ENCODE measurements around the gene F11R. TPM values are rescaled to one million over a fixed set of nuclear protein-coding genes. Genes with fewer than 3 reads are reported as not detected.
A peak's percentile ranks its signal among the peaks of the same experiment; 100 is the strongest.
"Not testable (repeated sequence)": the region's sequence is repeated elsewhere in the genome, so short reads cannot be mapped to it uniquely, and the experiment has no call there.

F11R gene
- total RNA-seq, 1 donor from 2014 or later: 166 TPM

DNA sequence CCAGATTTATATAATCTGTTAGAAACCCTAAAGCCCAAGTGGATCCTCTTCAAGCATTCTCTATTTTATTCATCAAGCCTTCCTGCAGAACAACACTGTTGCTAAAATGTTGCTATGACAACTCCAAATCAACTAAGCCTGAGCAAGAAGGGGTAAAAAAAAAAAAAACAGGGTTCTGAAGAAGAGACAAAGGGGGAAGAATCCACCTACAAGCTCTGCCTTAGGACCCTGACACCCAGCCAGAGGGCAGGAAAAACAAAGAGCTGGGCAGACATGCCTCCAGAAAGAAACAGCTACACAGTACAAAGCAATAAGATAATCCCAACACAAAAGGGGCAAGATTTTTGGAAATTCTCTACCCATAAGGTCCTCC lies 23.6 kb upstream of the F11R start:
- no peak for DNase-seq (ENCODE audit: low spot score)

GRCh38 chr1:161039546-161039945 lies 18.6 kb upstream of the F11R start:
- no peak for DNase-seq (ENCODE audit: low spot score)

- DNase-seq (ENCODE audit: low spot score): no peak
Observed at GRCh38 chr1:161039154-161039545, 18.2 kb upstream of the F11R start.

DNA sequence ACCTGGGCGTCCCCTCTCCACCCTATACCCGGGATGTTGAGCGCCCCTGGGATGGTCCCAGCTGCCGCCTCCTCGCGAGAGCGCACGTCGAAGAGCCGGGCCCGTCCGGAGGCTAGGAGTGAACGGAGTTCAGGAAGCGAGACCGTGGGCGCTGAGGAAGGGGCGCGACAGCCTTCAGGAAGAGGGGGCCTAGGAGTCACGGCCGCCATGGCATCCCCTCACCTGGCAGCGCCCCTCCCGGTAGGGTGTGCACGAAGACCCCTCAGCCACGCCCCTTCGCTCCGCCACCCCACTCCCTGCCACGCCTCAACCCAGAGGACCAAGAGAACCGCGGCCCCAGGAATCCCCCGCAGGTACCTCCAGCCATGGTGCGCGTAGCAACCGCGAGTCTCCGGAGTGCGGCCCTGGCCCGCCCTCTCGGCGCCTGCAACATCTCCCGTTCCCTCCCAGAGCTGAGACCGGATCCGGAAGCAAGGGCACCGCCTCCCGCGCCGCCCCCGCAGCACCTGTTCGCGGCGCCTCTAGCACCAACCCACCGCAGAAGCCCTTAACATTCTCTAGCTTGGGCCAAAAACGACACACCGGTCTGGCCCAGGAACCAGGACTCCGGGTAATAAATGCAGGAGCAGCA lies 17.7 kb upstream of the F11R start, which contains the start of gene TSTD1:
TSS of gene TSTD1 (minus strand) at position 442 of the 631 bp plus-strand sequence. CDS start at position 367, 75 bp downstream.
- DNase-seq (ENCODE audit: low spot score): peak; percentile 72

DNA sequence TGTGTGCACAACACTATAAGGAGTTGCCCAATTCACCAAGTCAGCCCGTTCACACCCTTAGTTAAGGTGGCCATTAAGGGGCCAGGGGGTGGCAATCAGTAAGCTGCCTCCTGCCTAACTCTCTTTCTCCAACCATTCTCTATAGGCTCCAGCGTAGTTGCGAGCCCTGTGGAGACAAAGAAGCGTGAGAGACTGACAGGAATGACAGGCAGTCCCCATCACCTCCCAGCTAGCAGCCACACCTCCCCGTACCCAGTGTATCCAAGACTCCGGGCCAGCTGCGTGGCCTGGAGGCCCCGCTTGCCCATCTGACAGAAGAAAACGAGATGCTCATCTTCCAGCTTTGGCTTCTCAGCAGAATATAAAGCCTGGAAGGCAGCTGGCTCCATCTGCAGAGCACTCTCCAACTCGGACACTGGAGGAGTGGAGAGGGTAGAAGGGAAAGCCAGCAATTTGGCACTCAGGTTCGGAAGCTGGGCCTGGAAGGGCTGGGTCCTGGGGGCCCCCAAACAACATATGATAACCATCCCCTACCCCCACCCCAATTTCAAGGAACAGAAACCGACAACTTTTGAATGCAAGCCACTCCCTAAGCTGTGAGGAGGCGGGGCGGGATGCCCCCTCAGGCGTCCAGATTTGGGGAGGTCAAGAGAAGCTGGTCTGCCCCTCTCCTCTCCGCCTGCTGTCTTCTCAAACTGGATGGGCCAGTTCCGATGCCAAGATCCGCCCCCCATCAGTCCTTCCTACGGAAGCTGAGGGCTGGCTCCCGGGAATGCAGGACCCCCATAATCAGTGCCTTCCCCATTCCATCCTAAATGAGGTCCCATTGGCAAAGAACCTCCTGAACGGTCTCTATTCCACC lies 16.9 kb upstream of the F11R start:
- DNase-seq (ENCODE audit: low spot score): peak; percentile 55

DNA sequence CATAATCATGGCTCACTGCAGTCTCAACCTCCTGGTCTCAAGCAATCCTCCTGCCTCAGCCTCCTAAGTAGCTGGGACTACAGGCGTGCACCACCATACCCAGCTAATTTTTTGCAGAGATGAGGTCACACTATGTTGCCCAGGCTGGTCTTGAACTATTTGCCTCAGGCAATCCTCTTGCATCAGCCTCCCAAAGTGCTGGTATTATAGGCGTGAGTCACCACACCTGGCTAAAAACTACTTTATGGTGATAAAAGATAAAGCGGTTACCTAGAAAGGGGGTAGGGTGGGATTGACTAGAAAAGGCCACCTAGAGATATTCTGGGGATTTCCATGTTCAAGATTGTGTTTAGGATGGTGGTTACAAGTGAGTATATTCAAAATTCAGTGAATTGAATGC lies 12.8 kb upstream of the F11R start:
- no peak for DNase-seq (ENCODE audit: low spot score)

DNA sequence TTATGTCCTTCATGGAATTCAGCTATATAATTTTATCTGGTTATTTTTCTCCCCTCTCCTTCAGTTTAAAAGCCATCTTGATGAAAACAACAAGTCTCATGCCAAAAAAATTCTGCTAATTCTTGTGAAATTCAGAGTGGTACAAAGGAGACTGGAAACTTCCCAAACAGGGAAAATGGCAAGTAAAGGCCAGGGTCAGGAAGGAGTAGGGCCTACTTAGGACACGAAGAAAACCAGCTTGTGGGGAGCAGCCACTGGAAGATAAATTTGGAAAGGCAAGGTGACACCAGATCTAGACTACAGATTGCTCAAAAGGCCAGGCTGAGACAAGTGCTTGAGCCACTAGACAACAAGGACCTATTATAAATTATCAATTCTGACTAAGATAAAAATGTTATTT lies 11.5 kb upstream of the F11R start:
- DNase-seq (ENCODE audit: low spot score): no peak

DNA sequence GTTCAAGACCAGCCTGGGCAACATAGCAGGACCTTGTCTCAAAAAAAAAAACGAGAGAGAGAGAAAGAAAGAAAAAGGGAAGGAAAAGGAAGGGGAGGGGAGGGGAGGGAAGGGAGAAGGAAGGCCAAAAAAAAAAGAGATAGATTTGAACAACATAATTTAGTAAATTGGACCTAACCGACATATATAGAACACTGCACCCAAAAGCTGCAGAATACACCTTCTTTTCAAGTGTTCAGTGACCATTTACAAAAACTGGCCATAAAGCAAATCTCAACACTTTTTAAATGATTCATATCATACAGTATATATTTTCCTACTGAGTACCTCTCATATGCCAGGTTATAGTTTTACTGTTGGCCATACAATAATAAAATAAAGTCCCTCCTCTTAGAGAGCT lies 10.9 kb upstream of the F11R start:
- no peak for DNase-seq (ENCODE audit: low spot score)

- not testable (repeated sequence) for DNase-seq (ENCODE audit: low spot score)
Observed at GRCh38 chr1:161029466-161029865, 8.5 kb upstream of the F11R start.

- DNase-seq (ENCODE audit: low spot score): not testable (repeated sequence)
Observed at GRCh38 chr1:161026954-161027353, 6.0 kb upstream of the F11R start.

DNA sequence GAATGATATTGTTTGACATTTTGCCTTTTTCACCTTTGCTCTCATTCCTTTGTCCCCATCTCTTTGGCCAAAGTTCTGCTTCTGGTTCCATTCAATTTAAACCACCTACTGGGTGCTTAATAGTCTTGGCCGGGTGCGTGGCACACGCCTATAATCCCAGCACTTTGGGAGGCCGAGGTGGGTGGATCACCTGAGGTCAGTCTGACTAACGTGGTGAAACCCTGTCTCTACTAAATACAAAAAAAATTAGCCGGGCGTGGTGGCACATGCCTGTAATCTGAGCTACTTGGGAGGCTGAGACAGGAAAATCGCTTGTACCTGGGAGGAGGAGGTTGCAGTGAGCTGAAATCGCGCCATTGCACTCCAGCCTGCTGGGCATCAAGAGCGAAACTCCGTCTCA lies 1.5 kb upstream of the F11R start:
- not testable (repeated sequence) for DNase-seq (ENCODE audit: low spot score)

DNA sequence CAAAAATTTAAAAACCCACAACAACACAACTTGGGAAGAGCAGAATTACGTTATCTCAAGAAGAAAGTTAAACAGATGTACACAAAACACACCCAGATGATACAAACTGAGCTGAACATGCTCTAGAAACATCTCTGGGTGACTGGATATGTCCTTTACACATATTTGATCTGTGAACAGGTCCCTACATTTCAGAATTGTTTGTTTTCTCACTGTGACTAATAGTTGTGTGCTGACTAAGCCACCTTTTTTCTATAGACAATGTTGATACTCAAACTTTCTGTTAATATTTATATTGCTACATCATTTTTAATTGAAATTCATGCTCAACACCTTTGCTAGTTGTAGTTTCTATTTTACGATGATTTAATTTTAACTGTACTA lies 1.0 kb upstream of the F11R start:
- no peak for DNase-seq (ENCODE audit: low spot score)

GRCh38 chr1:161021165-161021969 lies 415 bp upstream of the F11R start:
- peak; percentile 95 for DNase-seq (ENCODE audit: low spot score)

DNA sequence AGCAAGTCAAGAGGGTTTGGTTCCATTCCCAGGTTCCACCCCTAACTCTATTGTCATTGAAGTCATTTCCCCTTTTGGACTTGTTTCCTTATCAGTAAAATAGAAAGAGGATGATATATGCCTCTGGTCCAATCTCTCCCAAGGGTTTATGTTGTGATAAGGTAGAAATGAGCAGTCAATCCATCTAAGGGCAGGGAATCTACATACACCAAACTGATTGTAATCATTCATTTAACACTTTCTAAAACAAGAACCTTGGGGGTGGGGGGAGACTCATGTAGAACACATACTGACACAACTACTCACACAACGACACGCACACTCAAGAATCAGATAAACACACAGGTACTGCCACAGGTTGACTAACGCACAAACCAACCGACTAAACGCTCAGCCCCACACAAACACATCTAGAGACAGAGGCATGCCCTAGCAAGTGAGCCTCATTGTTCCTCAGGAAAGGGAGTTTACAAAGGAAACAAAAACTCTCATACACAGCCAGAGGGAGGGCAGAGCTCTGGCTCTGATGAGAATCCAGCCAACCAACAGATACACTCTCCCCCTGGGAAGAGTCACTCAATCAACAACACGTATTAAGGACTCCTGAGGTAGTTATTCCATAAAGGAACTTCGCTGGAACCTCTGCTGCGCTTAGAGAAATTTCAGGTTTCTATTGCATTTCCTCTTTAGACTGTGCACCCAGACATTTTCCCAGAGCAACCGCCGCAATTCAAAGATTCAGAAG lies 1.0 kb downstream of the F11R start:
- DNase-seq (ENCODE audit: low spot score): peak; percentile 57

DNA sequence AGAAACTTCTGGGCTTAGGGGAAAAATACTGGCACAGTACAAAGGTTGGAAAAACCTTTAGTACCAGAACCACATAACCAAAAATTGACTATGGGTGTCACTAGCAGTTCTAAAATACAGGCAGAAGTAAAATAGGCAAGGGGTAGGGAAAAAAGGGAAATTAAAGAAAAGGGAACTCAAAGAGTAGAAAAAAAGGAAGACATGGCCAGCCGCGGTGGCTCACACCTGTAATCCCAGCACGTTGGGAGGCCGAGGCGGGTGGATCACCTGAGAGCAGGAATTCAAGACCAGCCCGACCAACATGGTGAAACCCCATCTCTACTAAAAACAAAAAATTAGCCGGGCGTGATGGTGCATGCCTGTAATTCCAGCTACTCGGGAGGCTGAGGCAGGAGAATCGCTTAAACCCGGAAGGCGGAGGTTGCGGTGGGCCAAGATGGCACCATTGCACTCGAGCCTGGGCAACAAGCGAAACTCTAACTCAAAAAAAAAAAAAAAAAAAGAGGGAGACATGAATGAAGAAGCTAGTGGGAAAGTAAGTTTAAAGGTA lies 1.8 kb downstream of the F11R start:
- not testable (repeated sequence) for DNase-seq (ENCODE audit: low spot score)

DNA sequence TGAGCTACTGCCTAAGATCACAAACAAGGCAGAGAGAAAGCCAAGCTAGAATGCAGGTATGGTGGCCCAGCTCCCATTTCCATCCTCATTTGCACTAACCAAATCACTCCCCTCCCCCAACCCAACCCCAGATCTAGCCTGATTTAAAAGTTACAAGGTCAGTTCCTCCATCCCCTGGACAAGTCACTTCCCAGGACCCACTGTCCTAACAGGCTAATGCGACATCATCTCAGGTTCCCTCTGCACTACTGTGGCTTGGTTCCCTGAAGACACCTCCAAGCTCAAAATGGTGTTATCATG lies 2.4 kb downstream of the F11R start:
- no peak for DNase-seq (ENCODE audit: low spot score)

DNA sequence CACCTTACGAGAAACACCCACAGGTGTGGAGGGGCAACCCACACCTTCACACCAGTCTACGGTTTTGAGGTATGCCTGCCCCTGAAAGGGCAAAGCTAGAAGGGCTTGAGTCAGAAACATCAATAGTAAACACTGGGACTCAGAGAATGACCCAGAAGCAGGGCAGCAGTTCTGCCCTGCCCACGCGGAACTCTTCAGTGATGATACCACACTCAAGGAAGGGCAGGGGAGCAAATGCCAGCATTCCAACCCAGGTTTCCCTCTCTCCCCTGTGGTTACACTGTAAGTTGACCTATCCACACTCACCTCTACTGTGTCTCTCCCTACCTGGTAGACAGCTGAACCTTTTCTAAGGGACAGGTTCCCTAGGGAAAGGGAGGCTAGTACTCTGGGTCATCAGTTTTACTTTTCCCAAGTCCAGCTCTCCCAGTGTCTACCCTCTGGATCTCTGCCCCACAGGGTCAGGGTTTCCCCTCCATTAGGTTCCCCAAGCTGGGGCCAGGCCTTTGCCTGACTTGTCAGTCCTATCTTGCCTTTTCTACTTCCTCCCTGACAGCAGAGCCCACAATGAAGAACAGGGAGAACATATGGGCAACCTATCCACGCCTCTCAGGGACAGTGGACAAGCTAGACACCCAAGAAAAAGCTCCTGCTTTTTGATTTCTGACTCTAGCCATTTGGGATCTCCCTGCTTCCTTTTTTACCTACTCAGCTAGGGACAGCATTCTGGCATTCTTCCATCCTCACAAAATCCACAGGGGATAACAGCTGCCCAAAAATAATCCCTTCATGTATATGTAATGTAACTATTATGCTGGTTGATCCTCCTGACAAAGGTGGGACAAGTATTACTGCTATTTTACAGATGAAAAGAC lies 3.0 kb downstream of the F11R start:
- no peak for DNase-seq (ENCODE audit: low spot score)

GRCh38 chr1:161017181-161017580 lies 3.8 kb downstream of the F11R start:
- not testable (repeated sequence) for DNase-seq (ENCODE audit: low spot score)

- DNase-seq (ENCODE audit: low spot score): not testable (repeated sequence)
Observed at GRCh38 chr1:161016683-161017082, 4.3 kb downstream of the F11R start.

GRCh38 chr1:161013488-161014230 lies 7.3 kb downstream of the F11R start:
- DNase-seq (ENCODE audit: low spot score): peak; percentile 93
